Endothelial cell of umbilical vein (primary cell): ENCODE measurements around the gene CTXND1. TPM values are rescaled to one million over a fixed set of nuclear protein-coding genes. Genes with fewer than 3 reads are reported as not detected.

Experiments used
- BruUV-seq: library from RNA; stranded (reverse); fragments of 400-500 nt; replicated peaks from 2 replicates; lab custom pipeline; 2021; lab: Mats Ljungman, UMichigan
- CTCF ChIA-PET: fragments of 300-600, 350-600 bp; sonication (Branson Sonifier 250); formaldehyde crosslinking; loops from one replicate; lab custom pipeline; 2021; ENCODE audit warnings: antibody characterized with exemption, inconsistent platforms; lab: Charles Lee
- POLR2A ChIA-PET: fragments of 300-600, 350-600 bp; sonication (Branson Sonifier 250); formaldehyde crosslinking; loops from one replicate; lab custom pipeline; 2021; ENCODE audit warnings: antibody characterized with exemption, inconsistent platforms; lab: Charles Lee
- DNase-seq: peaks from one replicate; pipeline ENCODE4 v3.0.0-alpha.2; 2011; ENCODE audit warnings: low read depth, low spot score
- FAIRE-seq: peaks from 2 replicates; lab custom pipeline; 2011; peaks lifted over from hg19 to GRCh38; lab: Jason Lieb, UNC
- H2AFZ ChIP-seq: 2 replicates; pipeline ENCODE4 v1.6.0; 2012; ENCODE audit warnings: low read depth, low read length, control low read depth, inconsistent platforms
- H3K27ac ChIP-seq: 2 replicates; pipeline ENCODE4 v1.5.1; 2011; ENCODE audit warnings: low read depth, mild to moderate bottlenecking, control low read depth, low read length, moderate library complexity; ENCODE audit not compliant: insufficient read depth
- H3K27me3 ChIP-seq, 2 experiments: 2 replicates each; pipeline versions ENCODE4 v1.6.0 to v1.6.1; 2011; ENCODE audit warnings: low read length in 2 of 2, mixed read lengths in 1 of 2; ENCODE audit not compliant: control insufficient read depth in 2 of 2, insufficient read depth in 2 of 2
- H3K36me3 ChIP-seq, 2 experiments: 2 replicates in 1 of 2; 3 replicates in 1 of 2; pipeline ENCODE4 v1.5.1; 2011; ENCODE audit warnings: low read length in 2 of 2, mild to moderate bottlenecking in 1 of 2, moderate library complexity in 1 of 2; ENCODE audit not compliant: control insufficient read depth in 2 of 2, insufficient read depth in 2 of 2; ENCODE audit errors: extremely low read depth in 1 of 2
- H3K4me1 ChIP-seq: 3 replicates; pipeline ENCODE4 v1.5.1; 2011; ENCODE audit warnings: mild to moderate bottlenecking, low read length; ENCODE audit not compliant: control insufficient read depth, insufficient read depth; ENCODE audit errors: extremely low read depth
- H3K4me2 ChIP-seq: 2 replicates; pipeline ENCODE4 v1.6.1; 2011; ENCODE audit warnings: low read length, control low read depth, mixed read lengths; ENCODE audit not compliant: insufficient read depth
- H3K4me3 ChIP-seq, 3 experiments: fragments of 200-600 bp in 1 of 3; sonication (generic), shearing (Covaris generic) in 1 of 3; replicated peaks in 1 of 3; 2 replicates each; pipeline ENCODE4 v1.5.1; 2011 to 2016; ENCODE audit warnings: control low read depth in 3 of 3, low read length in 3 of 3, mild to moderate bottlenecking in 2 of 3, inconsistent platforms in 1 of 3, low read depth in 1 of 3, moderate library complexity in 1 of 3; ENCODE audit not compliant: insufficient read depth in 1 of 3
- H3K79me2 ChIP-seq: 2 replicates; pipeline ENCODE4 v1.6.0; 2012; ENCODE audit warnings: low read length, inconsistent platforms; ENCODE audit not compliant: control insufficient read depth, insufficient read depth
- H3K9ac ChIP-seq: replicated peaks from 2 replicates; pipeline ENCODE3; 2011; ENCODE audit warnings: low read length, control low read depth; ENCODE audit not compliant: insufficient read depth; ENCODE audit errors: extremely low read depth
- H3K9me1 ChIP-seq: replicated peaks from 3 replicates; pipeline ENCODE4 v1.6.0; 2011; ENCODE audit warnings: mild to moderate bottlenecking, low read length; ENCODE audit not compliant: control insufficient read depth, insufficient read depth; ENCODE audit errors: extremely low read depth
- H3K9me3 ChIP-seq: replicated peaks from 2 replicates; pipeline ENCODE4 v1.5.1; 2012; ENCODE audit warnings: low read length, inconsistent platforms; ENCODE audit not compliant: control insufficient read depth, insufficient read depth
- H4K20me1 ChIP-seq: replicated peaks from 2 replicates; pipeline ENCODE3; 2011; ENCODE audit warnings: mild to moderate bottlenecking, low read length; ENCODE audit not compliant: control insufficient read depth, insufficient read depth; ENCODE audit errors: extremely low read depth
- CTCF ChIP-seq, 2 donors: IDR thresholded peaks; 1 replicate in 1 of 2; 2 replicates in 1 of 2; pipeline ENCODE4 v1.5.1; 2011; ENCODE audit warnings: low read length in 2 of 2, mild to moderate bottlenecking in 2 of 2, moderate library complexity in 2 of 2, control low read depth in 1 of 2, inconsistent platforms in 1 of 2, low read depth in 1 of 2; ENCODE audit not compliant: insufficient read depth in 1 of 2; ENCODE audit errors: extremely low read depth in 1 of 2
- EZH2 ChIP-seq: IDR thresholded peaks from 2 replicates; pipeline ENCODE4 v1.6.1; 2012; ENCODE audit warnings: borderline replicate concordance, low read depth, mild to moderate bottlenecking, moderate library complexity, low read length, inconsistent platforms; ENCODE audit not compliant: severe bottlenecking
- FOS ChIP-seq: IDR thresholded peaks from 2 replicates; pipeline ENCODE4 v1.6.1; 2011; ENCODE audit warnings: mild to moderate bottlenecking, low read length, moderate library complexity, borderline replicate concordance; ENCODE audit not compliant: insufficient read depth
- GATA2 ChIP-seq: IDR thresholded peaks from 2 replicates; pipeline ENCODE4 v1.7.0; 2011; ENCODE audit warnings: low read depth, mild to moderate bottlenecking, moderate library complexity, mixed read lengths, low read length; ENCODE audit not compliant: insufficient read length, insufficient read depth
- JUN ChIP-seq: IDR thresholded peaks from 2 replicates; pipeline ENCODE4 v1.6.1; 2011; ENCODE audit warnings: borderline replicate concordance, low read depth; ENCODE audit not compliant: insufficient read length, insufficient read depth
- MAX ChIP-seq: IDR thresholded peaks from 2 replicates; pipeline ENCODE4 v1.6.1; 2011; ENCODE audit not compliant: insufficient read depth, insufficient read length
- MYC ChIP-seq: IDR thresholded peaks from one replicate; pipeline ENCODE4 v1.6.1; 2011; ENCODE audit warnings: mild to moderate bottlenecking, low read depth, low read length
- POLR2A ChIP-seq: IDR thresholded peaks from 2 replicates; pipeline ENCODE4 v1.6.1; 2012; ENCODE audit warnings: low read depth, mild to moderate bottlenecking, control low read depth, low read length
- POLR2AphosphoS5 ChIP-seq: IDR thresholded peaks from 2 replicates; pipeline ENCODE4 v1.6.1; 2012; ENCODE audit warnings: low read depth, mild to moderate bottlenecking, control low read depth, low read length, moderate library complexity; ENCODE audit not compliant: insufficient read depth
- dilution Hi-C: fragments of 300-500 bp; cut with MboI; formaldehyde crosslinking; loops from one replicate; pipeline ENCODE4 v1.15.0; 2019; ENCODE audit warnings: low sequenced_read_pairs; ENCODE audit not compliant: extremely low pct_ligation_motif_present
- intact Hi-C: fragments of 100-400 bp; cut with micrococcal nuclease; formaldehyde crosslinking; loops from one replicate; pipeline ENCODE4 v1.10.0; 2022
- polyA plus RNA-seq, 4 experiments: library from polyadenylated mRNA; depleted of rRNA in 3 of 4; stranded (reverse) in 3 of 4; unstranded in 1 of 4; fragments of >200 nt; gene quantifications; 2 replicates each; pipeline versions ENCODE4 v1.2.1 to v1.2.3, GENCODE V29; 2011 to 2012; ENCODE audit warnings: missing spikeins in 1 of 4
- total RNA-seq: library from RNA; stranded (reverse); gene quantifications from 2 replicates; pipeline ENCODE4 v1.2.3, GENCODE V29; 2021

The CTXND1 gene
- total and polyA plus RNA-seq, 2 donors (not counting 3 experiments of a cell fraction or from before 2014, with no cell fraction given): not detected

GRCh38 chr15:80169768-80170357 is 82.2 kb downstream of the CTXND1 start:
- POLR2A ChIA-PET: no interaction called here
- H3K4me1 ChIP-seq: peaks cover 3% of the 10 kb centered on the region
- CTCF ChIA-PET: no interaction called here
- no peaks in the 10 kb centered on the region for H3K9me3 ChIP-seq
- no peak overlapping the region for H3K9ac ChIP-seq
- no TSS peak for BruUV-seq
- H3K27me3 ChIP-seq: no peaks in the 10 kb centered on the region
- no peaks in the 10 kb centered on the region for H3K9me1 ChIP-seq
- no peak overlapping the region for H3K4me3 ChIP-seq
- H3K27ac ChIP-seq: no peak overlapping the region
- no peak overlapping the region for H3K4me2 ChIP-seq
- DNase-seq (no peak), FAIRE-seq (no peak)
- dilution Hi-C loops: no loop called here
- no peaks in the 10 kb centered on the region for H3K79me2 ChIP-seq
- no peaks in the 10 kb centered on the region for H4K20me1 ChIP-seq
- intact Hi-C loops: loop anchor here (5.0 to 10.0 kb wide), 2 partner anchors 78 to 785 kb away; no protein-coding TSS in a partner anchor
- no peak overlapping the region for H2AFZ ChIP-seq
- no peaks in the 10 kb centered on the region for H3K36me3 ChIP-seq
- TF ChIP-seq CTCF (IDR thresholded peaks at IDR 0.05; ENCODE audit: extremely low read depth in 1 of 2, insufficient read depth in 1 of 2, low read depth in 1 of 2, low read length in 2 of 2) (no peak), FOS (no peak), POLR2AphosphoS5 (no peak), POLR2A (no peak), JUN (no peak), GATA2 (no peak), MYC (no peak), EZH2 (no peak), MAX (no peak)
